Fibroblast of peridontal ligament (primary cell): ENCODE data around the gene TMEM63C.

ENCODE experiments used
- DNase-seq: peaks from one replicate; pipeline ENCODE4 v3.0.0-alpha.2; 2010; ENCODE audit errors: extremely low read depth

The TMEM63C gene

DNA sequence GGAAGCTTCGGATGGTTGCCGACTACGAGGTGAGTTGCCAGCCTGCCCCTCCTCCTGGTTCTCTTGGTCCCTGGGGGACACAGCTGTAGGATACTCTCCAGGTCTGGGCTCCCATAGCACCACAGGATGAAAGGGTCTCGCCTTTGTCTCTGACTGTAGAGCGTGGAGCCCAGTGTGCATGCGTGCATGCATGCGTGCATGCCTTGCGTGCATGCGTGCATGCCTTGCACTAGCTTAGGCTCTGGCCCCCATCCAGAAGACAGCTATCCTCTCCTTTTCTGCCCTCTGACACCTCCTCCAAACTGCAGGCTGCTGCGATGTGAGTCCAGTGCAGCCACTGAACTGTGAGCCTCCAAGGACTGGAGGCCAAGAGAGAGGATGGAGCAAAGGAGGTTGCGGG lies 70.3 kb downstream of the TMEM63C start:
- DNase-seq: no peak

DNA sequence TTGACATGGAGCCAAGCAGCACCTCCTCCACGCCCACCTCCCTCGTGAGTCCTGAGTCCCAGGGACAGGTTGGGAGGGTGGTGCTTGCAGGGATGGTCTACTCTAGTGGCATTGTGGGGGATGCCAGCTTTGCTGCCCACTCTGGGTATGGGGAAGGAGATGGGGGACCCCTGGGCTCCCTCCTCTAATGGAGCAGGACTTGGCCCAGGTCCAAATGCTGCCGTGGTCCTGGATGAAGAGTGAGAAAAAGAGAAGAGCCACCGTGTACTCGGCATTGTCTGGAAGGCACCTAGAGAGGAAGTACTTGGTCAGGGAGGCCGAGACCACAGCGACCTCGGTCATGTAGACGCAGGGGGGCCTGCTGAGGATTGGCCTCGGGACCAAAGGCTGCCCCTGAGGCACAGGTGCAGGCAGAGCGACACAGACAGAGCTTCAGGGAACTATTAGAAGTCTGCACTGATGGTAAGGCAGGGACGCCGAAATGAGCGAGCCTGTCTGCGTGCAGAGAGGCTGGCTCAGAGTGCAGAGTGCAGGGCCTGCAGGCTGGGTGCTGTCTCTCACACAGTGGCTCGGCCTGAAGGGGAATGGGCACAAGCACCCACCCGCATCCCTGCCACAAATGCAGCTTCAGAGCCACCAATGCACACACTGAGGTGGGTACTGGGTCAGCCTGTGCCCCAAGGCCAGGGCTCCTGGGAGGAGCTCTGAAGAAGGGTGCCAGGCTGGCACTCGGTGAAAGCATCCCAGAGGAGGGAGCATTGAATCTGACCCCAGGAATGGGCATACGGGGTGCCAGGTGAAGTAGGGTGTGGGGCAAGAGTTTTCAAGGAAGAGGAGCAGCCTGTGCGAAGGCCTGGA lies 72.0 kb downstream of the TMEM63C start:
- DNase-seq: no peak

DNA sequence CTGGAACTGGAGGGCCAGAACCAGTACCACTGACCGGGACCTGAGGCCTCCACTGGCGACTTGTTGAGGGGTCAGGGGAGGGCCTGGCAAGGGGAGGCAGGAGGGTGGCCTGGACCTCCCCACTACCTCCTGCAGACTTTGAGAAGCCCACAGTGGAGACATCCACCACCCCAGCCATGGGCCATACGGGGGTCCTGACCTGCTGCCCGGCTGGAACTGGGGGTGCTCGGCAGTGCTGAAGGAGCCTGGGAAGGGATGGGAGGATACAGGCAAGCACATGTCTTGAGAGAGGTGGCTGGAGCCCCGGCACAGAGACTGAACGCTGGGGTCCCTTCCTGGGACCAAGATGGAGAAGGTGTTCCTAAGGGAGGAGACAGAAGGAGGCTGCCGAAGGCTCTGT lies 75.1 kb downstream of the TMEM63C start:
- no peak for DNase-seq

DNA sequence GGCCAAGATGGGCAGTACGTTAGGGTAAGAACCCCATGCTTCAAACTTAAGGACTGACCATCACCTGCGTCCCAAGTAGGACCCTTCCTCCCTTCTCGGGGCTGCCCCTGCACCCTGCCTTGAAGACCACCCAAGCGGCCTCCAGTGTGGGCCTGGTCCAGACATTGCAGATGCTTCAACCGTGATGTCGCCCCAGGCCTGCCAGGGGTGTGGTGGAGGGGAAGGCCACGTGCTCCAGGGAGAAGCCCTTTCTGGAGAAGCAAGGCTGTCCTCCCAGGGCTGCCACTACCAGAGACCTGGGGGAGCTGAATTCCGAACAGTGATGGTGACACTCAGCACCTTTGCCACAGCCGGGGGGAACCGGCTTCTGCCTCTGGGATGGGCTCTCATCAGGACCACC lies 76.1 kb downstream of the TMEM63C start:
- DNase-seq: no peak

DNA sequence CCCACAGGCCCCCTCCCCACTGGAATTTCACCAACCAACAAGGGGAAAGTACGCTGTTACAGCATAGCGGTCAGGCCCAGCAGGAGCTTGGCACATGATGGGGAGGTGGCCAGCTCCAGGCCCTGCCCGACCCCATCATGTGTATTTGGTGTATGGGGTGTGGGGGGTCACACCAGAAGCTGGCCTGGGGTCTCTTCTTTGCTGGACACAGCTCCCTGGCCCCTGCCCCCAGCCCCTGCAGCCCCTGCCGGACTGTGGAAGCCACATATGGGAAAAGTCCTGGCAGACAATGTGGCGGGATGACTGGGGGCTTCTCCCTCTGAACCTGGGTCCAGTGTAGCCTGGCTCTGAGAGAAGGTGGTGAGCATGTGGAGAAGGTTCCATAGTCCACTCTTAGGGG lies 77.0 kb downstream of the TMEM63C start:
- no peak for DNase-seq

DNA sequence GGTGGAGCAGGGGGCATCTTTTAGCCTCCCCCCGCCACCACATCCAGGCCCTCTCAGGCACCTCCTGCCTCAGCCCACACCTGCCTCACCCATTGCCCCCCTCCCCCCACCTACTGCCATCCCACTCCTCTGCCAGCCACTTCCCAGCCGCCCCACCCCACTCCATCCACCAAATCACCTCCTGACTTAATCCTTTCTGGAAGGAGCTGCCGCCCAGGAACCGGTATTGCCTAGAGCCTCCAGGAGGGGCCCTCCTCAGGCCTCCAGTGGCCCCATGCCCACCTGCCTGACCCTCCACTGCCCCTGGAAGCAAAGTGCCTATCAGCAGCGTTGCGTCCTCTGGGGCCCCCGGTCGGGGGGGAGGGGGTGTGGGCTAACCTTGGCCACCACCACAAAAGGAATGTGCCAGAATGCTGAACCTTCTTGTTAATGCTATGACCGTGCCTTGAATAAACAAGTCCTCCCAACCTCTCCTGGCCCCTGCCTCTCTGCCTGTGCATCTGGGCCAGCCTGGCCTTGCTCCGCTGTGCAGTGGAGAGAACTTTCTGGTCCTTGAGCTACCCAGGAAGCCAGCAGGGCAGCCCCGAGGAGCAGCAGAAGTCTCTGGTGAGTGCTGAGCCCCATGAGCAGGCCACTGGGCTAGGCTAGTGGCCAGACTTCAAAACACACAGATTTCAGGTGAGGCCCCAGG lies 77.6 kb downstream of the TMEM63C start:
- no peak for DNase-seq

DNA sequence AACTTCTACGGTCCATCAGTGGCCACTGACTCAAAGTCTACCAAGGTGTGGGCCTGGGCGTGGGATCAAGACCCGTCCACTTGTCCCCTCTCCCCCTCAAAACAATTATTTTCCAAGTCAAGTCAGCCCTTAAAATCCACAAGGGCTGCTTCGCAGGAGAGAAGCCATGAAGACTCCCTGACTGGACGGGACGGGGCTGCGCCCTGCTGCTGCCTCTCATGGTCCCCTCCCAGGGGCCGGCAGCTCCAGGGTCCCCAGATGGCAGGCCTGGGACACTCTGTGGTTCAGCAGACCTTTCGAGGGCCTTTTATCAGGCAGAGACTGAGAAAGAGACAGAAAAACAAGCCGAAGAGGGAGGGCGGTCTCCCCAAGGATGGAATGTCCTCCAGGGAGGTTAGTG lies 78.6 kb downstream of the TMEM63C start:
- no peak for DNase-seq

DNA sequence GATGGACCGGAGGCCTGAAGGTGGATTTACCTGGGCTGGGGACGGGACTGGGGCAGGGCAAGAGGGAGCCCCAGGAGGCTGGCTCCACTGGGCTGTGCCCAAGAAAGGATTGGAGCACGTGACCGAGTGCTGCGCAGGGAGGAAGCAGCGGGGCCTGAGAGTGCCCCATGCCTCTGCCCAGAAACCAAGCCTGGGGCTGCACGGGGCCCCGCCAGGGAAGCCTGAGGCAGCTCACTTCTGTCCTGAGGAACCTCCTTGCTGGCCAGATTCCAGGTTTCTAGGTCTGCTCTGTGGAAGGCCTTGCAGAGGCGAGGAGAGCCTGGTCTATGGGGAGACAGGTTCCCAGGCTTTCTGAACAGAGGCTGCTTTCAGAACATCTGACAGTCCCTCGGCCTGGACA lies 79.0 kb downstream of the TMEM63C start:
- DNase-seq: no peak

DNA sequence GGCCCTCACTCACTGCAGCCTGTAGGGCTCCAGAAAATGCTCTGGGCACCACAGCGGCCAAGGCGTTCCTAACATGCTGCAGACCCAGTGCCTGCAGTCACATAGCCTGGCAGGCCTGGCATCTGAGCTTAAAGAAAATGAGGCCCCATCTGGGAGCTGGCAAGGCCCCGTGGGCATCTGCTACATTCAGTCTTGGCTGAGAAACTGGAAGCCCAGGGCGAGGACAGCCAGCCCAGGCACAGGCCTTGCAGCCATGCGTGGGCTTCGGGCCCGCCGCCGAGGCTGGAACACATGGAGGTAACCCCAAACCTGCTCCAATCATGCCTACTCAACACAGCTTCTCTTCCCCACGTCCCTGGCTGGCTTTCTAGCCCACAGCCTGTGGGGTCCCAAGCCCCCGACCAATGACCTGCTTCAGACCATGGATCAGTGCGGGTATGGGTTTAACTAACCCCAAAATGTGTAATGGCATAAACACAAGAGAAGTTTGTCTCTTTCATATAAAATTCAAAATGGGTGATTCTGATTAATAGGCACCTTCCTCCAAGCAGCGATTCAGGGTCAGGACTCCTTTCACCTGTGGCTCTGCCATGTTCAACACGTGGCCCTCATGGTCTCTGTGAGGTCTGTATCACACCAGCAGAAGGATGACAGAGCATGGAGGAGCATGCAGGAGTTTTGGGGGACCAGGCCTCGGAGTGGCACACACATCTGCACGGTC lies 83.0 kb downstream of the TMEM63C start:
- DNase-seq: no peak

DNA sequence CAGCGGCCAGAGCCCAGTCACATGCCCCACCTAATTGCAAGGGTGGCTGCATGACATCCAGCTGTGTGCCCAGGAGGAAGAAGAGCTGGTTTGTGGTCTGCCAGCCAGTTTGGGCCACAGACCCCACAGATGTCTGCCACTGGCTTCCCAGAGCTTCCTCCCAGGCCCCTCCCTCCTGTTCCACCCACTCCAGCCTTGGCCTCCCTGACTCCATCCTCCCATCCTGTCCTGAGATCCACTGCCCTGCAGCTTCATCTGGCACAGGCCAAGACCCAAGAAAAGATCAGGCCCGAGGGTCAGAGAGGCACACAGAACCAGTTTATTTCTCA lies 83.6 kb downstream of the TMEM63C start:
- no peak for DNase-seq

DNA sequence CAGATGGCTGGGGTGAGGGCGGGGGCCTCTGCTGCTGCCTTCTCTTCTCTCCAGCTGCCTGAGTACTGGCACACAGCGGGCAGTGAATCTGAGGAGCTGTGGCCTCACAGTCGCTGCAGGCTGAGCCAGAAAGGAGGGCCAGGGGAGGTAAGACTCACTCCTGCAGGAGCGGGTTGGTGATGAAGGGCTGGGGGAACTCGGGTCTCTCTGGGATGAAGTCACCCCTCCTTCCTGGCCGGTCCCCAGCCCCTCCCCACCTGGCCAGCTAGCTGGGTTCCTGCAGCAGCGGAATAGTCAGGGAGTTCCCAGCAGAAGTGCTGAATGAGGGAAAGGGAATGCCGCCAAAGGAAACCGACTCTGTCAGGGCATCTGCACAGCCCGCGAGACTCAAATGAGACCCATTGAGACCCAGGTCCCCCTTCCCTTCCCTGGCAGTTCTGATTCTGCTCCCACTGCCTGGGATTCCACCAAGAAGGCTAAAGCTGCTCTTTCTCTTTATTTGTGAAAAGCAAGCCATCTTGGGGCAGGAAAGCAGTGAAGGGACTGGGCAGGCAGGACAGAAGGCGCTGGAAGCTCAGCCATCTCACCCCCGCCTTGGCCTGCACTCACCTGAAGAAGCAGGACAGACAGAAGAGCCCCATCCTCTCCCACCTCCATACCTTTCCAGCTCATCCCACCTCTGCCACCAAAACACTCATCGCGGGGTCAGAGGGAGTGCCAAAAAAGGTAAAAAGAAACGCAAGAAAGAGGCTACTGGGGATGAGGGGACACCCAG lies 84.2 kb downstream of the TMEM63C start:
- no peak for DNase-seq

DNA sequence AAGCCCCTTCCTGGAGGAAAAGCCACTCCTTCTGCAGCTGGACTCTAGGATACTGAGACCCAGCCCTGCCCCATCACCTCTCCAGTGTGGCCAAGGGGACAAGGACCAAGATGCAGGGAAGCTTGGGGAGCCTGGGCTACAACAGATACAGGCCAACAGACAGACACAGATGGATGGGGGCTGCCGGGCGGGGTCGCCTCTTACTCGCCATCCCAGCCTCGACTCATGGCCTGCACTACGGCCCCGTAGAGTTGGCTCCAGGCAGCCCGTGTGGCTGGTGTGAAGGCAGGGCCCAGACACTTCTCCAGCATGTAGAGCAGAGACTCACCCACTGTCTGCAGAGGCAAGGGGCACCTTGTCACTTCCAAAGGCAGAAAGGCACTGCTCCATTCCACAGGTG lies 84.7 kb downstream of the TMEM63C start:
- no peak for DNase-seq

DNA sequence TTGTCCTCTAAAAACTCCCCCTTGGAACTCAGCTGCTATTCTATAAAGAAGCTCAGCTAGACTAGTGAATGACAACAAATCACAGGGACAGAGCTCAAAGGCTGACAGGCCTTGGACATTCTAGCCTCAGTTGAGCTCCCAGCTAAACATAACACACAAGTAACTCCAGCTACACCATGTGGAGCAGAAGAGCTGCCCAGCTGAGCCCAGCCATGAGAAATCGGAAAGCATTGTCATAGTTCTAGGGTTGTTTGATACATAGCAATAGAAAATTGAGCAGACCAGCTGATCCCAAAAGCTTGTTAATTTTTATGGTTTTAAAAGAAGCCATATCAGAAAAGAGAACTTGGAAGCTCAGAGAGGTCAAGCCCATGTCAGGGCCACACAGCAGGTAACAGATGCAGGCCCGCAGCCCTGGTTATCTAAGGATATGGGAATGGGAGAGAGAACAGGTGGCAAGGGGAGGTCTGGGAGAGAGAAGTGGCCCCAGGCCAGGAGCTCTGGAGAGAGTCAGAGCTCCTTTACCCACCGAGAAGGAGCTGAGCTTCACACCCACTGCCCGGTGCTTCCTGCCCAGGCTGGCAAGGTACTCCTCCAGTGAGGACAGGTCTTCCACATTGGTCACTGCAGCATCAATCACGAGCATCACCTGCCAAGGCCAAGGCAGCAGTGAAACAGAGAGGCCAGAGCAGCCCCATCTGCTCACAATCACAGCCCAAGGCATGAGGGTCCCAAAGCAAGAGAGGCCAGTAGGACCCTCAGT lies 86.5 kb downstream of the TMEM63C start:
- DNase-seq: no peak

DNA sequence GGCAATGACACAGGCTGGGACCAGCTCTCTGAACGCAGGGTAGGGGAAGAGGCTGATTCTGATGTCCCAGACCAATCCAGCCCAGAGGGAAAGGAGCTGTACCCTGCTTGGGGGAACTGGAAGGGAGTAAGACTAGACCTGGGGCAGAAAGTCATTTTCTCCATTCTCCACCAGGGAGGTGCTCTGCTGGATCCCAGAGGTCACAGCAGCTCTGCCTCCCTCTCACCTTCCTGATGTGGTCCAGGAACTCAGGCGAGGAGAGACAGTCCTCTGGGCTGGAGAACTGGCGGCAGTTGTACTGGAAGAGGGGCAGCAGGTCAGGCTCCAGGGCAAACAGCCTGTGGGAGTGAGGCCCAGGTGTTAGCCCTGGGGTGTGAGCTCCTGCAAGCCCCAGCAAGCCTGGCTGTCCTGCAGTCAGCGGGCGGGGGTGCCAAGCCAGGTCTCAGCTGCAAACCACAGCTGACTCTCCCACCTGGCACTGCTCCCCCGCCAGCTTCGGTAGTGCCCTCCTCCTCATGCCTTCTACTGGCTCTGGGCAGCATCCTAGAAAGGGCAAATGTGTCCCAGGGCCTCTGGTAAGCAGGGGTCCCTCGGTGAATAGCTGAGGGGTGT lies 87.5 kb downstream of the TMEM63C start:
- no peak for DNase-seq

DNA sequence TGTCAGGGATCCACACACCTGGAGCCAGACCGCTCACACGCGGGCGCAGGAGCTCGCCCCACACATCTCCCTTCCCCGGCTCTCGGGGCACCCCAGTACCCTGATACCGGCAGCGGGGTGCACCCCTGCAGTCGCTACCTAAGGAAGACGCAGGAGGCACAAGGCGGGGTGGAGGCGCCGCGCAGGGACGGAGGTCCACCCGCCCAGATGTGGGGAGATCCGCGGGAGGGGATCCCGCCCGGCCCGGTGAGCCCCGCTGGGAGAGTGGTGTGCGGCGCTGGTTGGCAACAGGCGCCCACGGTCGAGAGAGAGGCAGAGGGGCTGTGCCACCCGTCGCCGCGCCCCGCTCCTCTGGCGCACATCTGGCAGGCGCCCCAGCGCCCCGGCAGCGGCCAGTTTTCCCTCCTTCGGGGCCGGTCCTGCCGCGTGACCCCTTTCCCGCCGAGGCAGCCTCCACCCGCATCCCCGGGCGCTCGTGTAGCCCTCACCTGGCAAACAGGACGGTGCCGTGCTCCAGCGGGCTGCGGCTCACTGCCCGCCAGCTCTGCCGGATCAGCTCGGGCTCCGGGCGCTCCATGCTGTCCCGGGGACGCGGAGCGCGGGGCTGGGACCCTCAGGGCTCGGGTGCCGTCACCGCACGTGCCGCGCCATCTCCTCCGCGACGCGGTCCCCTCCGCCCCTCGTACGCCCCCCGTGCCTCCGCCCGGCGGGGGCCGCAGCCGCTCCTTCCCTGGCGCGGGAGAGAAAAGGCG lies 88.9 kb downstream of the TMEM63C start:
- no peak for DNase-seq

DNA sequence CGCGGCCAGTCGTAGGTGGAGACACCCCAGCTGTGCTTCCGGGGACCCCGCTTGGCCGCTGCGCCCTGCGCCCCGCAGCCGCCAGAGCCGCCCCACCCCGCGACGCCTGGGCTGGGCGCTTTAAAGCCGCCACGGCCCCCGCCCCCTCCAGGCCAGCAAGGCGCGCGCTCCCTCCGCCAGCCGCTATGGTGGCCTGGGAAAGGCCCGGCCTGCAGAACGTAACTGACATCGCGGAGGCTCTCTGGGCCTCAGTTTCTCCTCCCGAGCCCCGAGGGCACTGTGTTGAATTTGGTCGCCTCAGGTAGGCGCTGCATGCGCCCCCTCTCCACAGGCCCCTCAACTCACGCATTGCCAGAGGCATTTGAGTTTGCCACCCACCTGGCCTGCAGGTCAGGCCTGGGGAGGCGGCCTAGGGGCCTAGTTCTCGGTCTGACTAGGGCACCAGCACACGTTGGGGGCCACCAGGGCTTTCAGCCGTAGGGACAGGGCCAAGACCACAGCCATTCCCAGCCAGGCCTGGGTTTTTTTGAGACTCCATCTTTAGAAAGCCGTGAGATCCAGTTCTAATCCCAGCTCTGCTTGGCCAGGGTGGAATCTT lies 89.6 kb downstream of the TMEM63C start, which contains the start of gene NGB:
Gene NGB, minus strand, starts transcription at position 94 of the 598 bp plus-strand sequence. CDS start 269 bp downstream, outside the sequence.
- no peak for DNase-seq

DNA sequence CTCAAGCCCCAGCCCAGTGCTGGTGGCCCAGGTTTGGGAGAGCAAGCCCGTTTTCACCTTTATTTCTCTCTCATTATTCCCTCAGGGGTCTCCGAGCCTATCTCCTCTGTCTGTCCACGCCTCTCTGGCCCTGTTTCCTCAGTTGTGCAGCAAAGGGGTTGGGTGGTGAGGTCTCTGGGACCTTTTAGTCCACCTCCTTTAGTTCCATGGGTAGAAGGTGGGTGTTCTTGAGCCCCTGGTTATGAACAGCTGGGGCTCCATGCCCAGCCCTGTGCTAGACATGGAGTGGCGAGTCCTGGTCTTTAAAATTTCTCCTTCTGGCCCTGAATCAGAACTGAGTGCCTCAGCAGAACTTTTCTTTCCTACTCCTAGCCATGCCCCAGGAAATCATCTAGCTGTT lies 90.7 kb downstream of the TMEM63C start:
- no peak for DNase-seq

DNA sequence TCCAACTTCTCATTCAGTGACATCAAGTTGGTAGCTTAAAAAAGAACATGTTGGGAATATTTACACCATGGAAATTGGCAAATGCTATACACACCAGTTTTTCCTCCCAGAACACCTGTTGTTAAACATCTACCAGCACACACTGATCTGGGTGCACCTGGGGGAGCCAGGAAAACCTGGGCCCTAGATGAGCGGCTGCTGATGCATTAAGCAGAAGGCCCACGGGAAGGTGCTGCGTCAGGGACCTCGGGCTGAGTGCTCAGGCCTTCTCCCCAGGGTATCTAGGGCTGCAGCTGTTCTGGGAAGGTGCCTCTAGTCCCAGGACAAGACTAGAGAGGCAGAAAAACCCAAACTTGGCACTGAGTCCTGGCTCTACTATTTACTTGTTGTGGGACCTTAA lies 92.2 kb downstream of the TMEM63C start:
- DNase-seq: no peak

DNA sequence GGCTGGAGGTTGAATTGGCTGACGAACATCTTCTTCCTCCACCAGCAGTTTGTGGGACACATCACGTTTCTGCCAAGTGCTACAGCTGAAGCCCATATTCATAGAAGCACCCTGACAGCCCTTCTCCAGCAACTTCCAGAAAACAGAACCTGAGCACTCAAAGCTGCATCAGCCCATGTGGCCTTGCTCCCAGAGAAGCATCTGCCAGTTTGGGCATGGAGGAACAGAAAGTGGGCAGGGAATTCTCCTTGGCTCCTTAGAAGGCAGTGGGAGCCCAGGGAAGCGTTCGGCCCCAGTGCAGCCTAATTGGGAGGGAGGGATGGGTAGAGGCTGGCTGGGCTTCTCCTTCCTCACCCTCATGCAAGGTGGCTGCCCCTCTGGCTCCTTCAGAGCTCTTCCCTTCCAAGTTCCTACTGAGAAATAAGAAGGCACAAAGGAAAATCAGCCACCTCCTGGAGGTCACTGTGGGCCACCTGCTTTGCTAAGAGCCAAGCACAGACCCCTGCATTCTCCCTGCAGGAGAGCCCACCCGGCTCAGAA lies 93.5 kb downstream of the TMEM63C start:
- DNase-seq: no peak
